ENCODE measurements around the gene ACR. TPM values are rescaled to one million over a fixed set of nuclear protein-coding genes. Genes with fewer than 3 reads are reported as not detected.

Gene ACR
- total RNA-seq, 8 experiments from 2014 or later, result 0.33 to 1.00 (median 0.63) TPM; not detected in 4

GRCh38 chr22:50699001-50699755 is 38.8 kb upstream of the ACR start:
- in situ Hi-C loops (cut with MboI; ENCODE audit: low pct_unique_long_range_greater_than_20kb in 2 of 9, low sequenced_read_pairs in 9 of 9, unreplicated experiment in 9 of 9), result no loop called here
- no peak for ATAC-seq (replicated peaks in 6 of 8)
- H3K4me1 ChIP-seq (replicated peaks in 1 of 2), result peaks cover 20 to 24% of the 10 kb centered on the region in 2 donors
- no peak overlapping the region for H3K27ac ChIP-seq
- 70 to 100% (median 88%) methylated on average over 2 to 3 of the region's 15 CpGs; no CpG with 5 or more reads in 5 of the 10 experiments for WGBS, 10 experiments
- H3K4me3 ChIP-seq, result no peak overlapping the region

- ATAC-seq (replicated peaks in 6 of 8), result peak in 3 of 8 experiments; percentile 2 to 43 (median 3)
- 65 to 93% (median 88%) methylated on average over 3 to 4 of the region's 15 CpGs; no CpG with 5 or more reads in 7 of the 10 experiments for WGBS, 10 experiments
- in situ Hi-C loops (cut with MboI; ENCODE audit: low pct_unique_long_range_greater_than_20kb in 2 of 9, low sequenced_read_pairs in 9 of 9, unreplicated experiment in 9 of 9), result no loop called here
- no peak overlapping the region for H3K4me3 ChIP-seq
- peaks cover 27 to 30% of the 10 kb centered on the region in 2 donors for H3K4me1 ChIP-seq (replicated peaks in 1 of 2)
- H3K27ac ChIP-seq, result no peak overlapping the region
Measured at GRCh38 chr22:50699756-50700386, 38.1 kb upstream of the ACR start.

GRCh38 chr22:50700387-50701075 is 37.5 kb upstream of the ACR start:
- WGBS, 10 experiments, result 78 to 97% (median 87%) methylated on average over 1 to 7 of the region's 19 CpGs; no CpG with 5 or more reads in 6 of the 10 experiments
- in situ Hi-C loops (cut with MboI; ENCODE audit: low pct_unique_long_range_greater_than_20kb in 2 of 9, low sequenced_read_pairs in 9 of 9, unreplicated experiment in 9 of 9), result no loop called here
- Histone ChIP-seq H3K4me3 (no peak overlapping the region), H3K4me1 (replicated peaks in 1 of 2) (peaks cover 30 to 33% of the 10 kb centered on the region in 2 donors), H3K27ac (no peak overlapping the region)
- ATAC-seq (replicated peaks in 6 of 8), result peak in 3 of 8 experiments; percentile 1 to 8 (median 5)

- 0 to 100% (median 82%) methylated on average over 1 to 3 of the region's 7 CpGs; no CpG with 5 or more reads in 4 of the 10 experiments for WGBS, 10 experiments
- H3K27ac ChIP-seq, result no peak overlapping the region
- peaks cover 32 to 36% of the 10 kb centered on the region in 2 donors for H3K4me1 ChIP-seq (replicated peaks in 1 of 2)
- in situ Hi-C loops (cut with MboI; ENCODE audit: low pct_unique_long_range_greater_than_20kb in 2 of 9, low sequenced_read_pairs in 9 of 9, unreplicated experiment in 9 of 9), result no loop called here
- H3K4me3 ChIP-seq, result no peak overlapping the region
- ATAC-seq (replicated peaks in 6 of 8), result no peak
Measured at GRCh38 chr22:50701076-50701419, 37.0 kb upstream of the ACR start.

- in situ Hi-C loops (cut with MboI; ENCODE audit: low pct_unique_long_range_greater_than_20kb in 2 of 9, low sequenced_read_pairs in 9 of 9, unreplicated experiment in 9 of 9), result no loop called here
- Histone ChIP-seq H3K4me1 (replicated peaks in 1 of 2) (peaks cover 38 to 40% of the 10 kb centered on the region in 2 donors), H3K4me3 (no peak overlapping the region), H3K27ac (no peak overlapping the region)
- 72 to 93% (median 83%) methylated on average over 3 to 11 of the region's 11 CpGs; no CpG with 5 or more reads in 4 of the 10 experiments for WGBS, 10 experiments
- no peak for ATAC-seq (replicated peaks in 6 of 8)
Measured at GRCh38 chr22:50701428-50702154, 36.4 kb upstream of the ACR start.

GRCh38 chr22:50702261-50702671 is 35.7 kb upstream of the ACR start:
- Histone ChIP-seq H3K4me1 (replicated peaks in 1 of 2) (peaks cover 35 to 38% of the 10 kb centered on the region in 2 donors), H3K27ac (no peak overlapping the region), H3K4me3 (no peak overlapping the region)
- no peak for ATAC-seq (replicated peaks in 6 of 8)
- in situ Hi-C loops (cut with MboI; ENCODE audit: low pct_unique_long_range_greater_than_20kb in 2 of 9, low sequenced_read_pairs in 9 of 9, unreplicated experiment in 9 of 9), result no loop called here
- WGBS, 10 experiments, result 30 to 100% (median 86%) methylated on average over 1 to 5 of the region's 7 CpGs; no CpG with 5 or more reads in 1 of the 10 experiments

GRCh38 chr22:50702821-50703725 is 34.9 kb upstream of the ACR start:
- in situ Hi-C loops (cut with MboI; ENCODE audit: low pct_unique_long_range_greater_than_20kb in 2 of 9, low sequenced_read_pairs in 9 of 9, unreplicated experiment in 9 of 9), result no loop called here
- WGBS, 10 experiments, result 0 to 93% (median 75%) methylated on average over 1 to 7 of the region's 20 CpGs; no CpG with 5 or more reads in 3 of the 10 experiments
- Histone ChIP-seq H3K4me3 (no peak overlapping the region), H3K27ac (no peak overlapping the region), H3K4me1 (replicated peaks in 1 of 2) (peaks cover 32 to 38% of the 10 kb centered on the region in 2 donors)
- ATAC-seq (replicated peaks in 6 of 8), result peak in 1 of 8 experiments; percentile 65

- Histone ChIP-seq H3K27ac (peak overlapping the region in 1 of 2 donors; percentile 36), H3K4me1 (replicated peaks in 1 of 2) (peaks cover 24 to 30% of the 10 kb centered on the region in 2 donors), H3K4me3 (no peak overlapping the region)
- in situ Hi-C loops (cut with MboI; ENCODE audit: low pct_unique_long_range_greater_than_20kb in 2 of 9, low sequenced_read_pairs in 9 of 9, unreplicated experiment in 9 of 9), result no loop called here
- peak in 2 of 8 experiments; percentile 17 to 19 for ATAC-seq (replicated peaks in 6 of 8)
- WGBS, 10 experiments, result 50 to 90% (median 79%) methylated on average over 2 to 6 of the region's 36 CpGs; no CpG with 5 or more reads in 6 of the 10 experiments
Measured at GRCh38 chr22:50703726-50704509, 34.1 kb upstream of the ACR start.

GRCh38 chr22:50704510-50705218 is 33.3 kb upstream of the ACR start:
- peaks cover 24 to 28% of the 10 kb centered on the region in 2 donors for H3K4me1 ChIP-seq (replicated peaks in 1 of 2)
- in situ Hi-C loops (cut with MboI; ENCODE audit: low pct_unique_long_range_greater_than_20kb in 2 of 9, low sequenced_read_pairs in 9 of 9, unreplicated experiment in 9 of 9), result no loop called here
- ATAC-seq (replicated peaks in 6 of 8), result no peak
- 60 to 92% (median 77%) methylated on average over 1 to 5 of the region's 37 CpGs; no CpG with 5 or more reads in 5 of the 10 experiments for WGBS, 10 experiments
- peak overlapping the region; percentile 36 to 46 (median 39) for H3K4me3 ChIP-seq
- peak overlapping the region in 1 of 2 donors; percentile 36 for H3K27ac ChIP-seq

GRCh38 chr22:50705219-50705691 is 32.7 kb upstream of the ACR start:
- Histone ChIP-seq H3K4me1 (replicated peaks in 1 of 2) (peaks cover 20 to 28% of the 10 kb centered on the region in 2 donors), H3K27ac (peak overlapping the region; percentile 74 to 78), H3K4me3 (peak overlapping the region; percentile 36 to 46 (median 39))
- no CpG with 5 or more reads among the region's 23 CpGs for WGBS, 10 experiments
- in situ Hi-C loops (cut with MboI; ENCODE audit: low pct_unique_long_range_greater_than_20kb in 2 of 9, low sequenced_read_pairs in 9 of 9, unreplicated experiment in 9 of 9), result no loop called here
- ATAC-seq (replicated peaks in 6 of 8), result peak in 7 of 8 experiments; percentile 72 to 96 (median 90)
